ENCODE results near the gene UBE4A.

The UBE4A gene

DNA sequence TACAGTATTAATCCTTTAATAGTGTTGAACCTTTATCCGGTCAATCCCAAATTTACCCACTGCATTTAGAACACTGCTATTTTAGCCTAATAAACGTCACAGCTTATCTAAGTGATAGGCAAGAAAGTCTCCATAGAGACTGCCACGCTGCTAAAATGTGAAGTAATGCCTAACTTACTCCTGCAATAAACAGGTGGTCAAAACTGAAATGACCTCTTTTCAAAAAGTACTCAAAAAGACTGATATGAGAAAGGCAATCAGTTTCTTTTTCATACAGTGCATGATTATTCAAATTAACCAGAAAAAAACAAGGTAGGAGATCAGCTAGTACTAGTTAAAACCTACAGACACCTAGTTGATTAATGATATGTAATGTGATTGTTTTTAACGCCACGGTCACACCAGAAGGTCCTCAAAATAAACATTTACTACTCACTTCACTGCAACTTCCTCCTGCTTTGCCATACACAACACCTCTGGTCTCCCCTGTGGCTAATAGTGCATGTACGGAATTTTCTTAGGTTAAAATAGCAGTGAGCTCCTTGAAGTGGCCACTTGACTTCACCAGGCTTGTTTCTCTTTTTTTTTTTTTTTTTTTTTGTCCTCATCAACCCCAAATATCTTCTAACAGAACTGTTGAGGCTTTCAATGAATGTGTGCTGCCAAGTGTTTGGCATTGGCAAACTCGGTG is 50.8 kb downstream of the UBE4A start:
- Histone ChIP-seq H3K36me3 (ENCODE audit: low read length) (peaks cover 27% of the 10 kb centered on the region), H3K27ac (ENCODE audit: low read depth, low read length) (no peak overlapping the region)

GRCh38 chr11:118411530-118411929 is 52.1 kb downstream of the UBE4A start:
- H2AFZ ChIP-seq (ENCODE audit: low read depth, low read length, severe bottlenecking): no peak overlapping the region
- H4K20me1 ChIP-seq (ENCODE audit: low read depth, low read length): peaks cover 6% of the 10 kb centered on the region; the same call in 1 of the 2 replicates
- H3F3A ChIP-seq (ENCODE audit: insufficient read depth): peaks cover 12% of the 10 kb centered on the region; the same call in 1 of the 2 replicates
- H3K4me2 ChIP-seq (ENCODE audit: low read depth, low read length, poor library complexity, severe bottlenecking): no peak overlapping the region
- no peaks in the 10 kb centered on the region for H3K9me3 ChIP-seq (ENCODE audit: insufficient read depth, low read length)
- no peak for TF ChIP-seq EZH2phosphoT487 (conservative IDR thresholded peaks at IDR 0.05; ENCODE audit: low read length)
- TF ChIP-seq, protein P1, sequence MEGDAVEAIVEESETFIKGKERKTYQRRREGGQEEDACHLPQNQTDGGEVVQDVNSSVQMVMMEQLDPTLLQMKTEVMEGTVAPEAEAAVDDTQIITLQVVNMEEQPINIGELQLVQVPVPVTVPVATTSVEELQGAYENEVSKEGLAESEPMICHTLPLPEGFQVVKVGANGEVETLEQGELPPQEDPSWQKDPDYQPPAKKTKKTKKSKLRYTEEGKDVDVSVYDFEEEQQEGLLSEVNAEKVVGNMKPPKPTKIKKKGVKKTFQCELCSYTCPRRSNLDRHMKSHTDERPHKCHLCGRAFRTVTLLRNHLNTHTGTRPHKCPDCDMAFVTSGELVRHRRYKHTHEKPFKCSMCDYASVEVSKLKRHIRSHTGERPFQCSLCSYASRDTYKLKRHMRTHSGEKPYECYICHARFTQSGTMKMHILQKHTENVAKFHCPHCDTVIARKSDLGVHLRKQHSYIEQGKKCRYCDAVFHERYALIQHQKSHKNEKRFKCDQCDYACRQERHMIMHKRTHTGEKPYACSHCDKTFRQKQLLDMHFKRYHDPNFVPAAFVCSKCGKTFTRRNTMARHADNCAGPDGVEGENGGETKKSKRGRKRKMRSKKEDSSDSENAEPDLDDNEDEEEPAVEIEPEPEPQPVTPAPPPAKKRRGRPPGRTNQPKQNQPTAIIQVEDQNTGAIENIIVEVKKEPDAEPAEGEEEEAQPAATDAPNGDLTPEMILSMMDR (IDR thresholded peaks at IDR 0.05; ENCODE audit: insufficient read depth, low read length, poor library complexity, severe bottlenecking): no peak
- H3K9ac ChIP-seq (ENCODE audit: low read length): no peak overlapping the region
- H3K36me3 ChIP-seq (ENCODE audit: low read length): peaks cover 22% of the 10 kb centered on the region
- no peak overlapping the region for H3K27ac ChIP-seq (ENCODE audit: low read depth, low read length)
- H3K27me3 ChIP-seq (ENCODE audit: low read length): no peaks in the 10 kb centered on the region
- peaks cover 27% of the 10 kb centered on the region for H3K79me2 ChIP-seq (ENCODE audit: insufficient read depth, low read length)
- no peaks in the 10 kb centered on the region for H3K9me2 ChIP-seq (replicated peaks; ENCODE audit: insufficient read depth, low read length)
- H3K4me3 ChIP-seq (ENCODE audit: insufficient read depth, low read length, poor library complexity, severe bottlenecking): no peak overlapping the region

More for the DNA sequence above, 50.8 kb downstream of the UBE4A start:
- H3K79me2 ChIP-seq (ENCODE audit: insufficient read depth, low read length): peaks cover 40% of the 10 kb centered on the region
- H3K9me3 ChIP-seq (ENCODE audit: insufficient read depth, low read length): no peaks in the 10 kb centered on the region
- H3K27me3 ChIP-seq (ENCODE audit: low read length): no peaks in the 10 kb centered on the region
- peaks cover 9% of the 10 kb centered on the region for H4K20me1 ChIP-seq (ENCODE audit: low read depth, low read length)
- peaks cover 12% of the 10 kb centered on the region; the same call in 1 of the 2 replicates for H3F3A ChIP-seq (ENCODE audit: insufficient read depth)
- H3K9me2 ChIP-seq (replicated peaks; ENCODE audit: insufficient read depth, low read length): no peaks in the 10 kb centered on the region
- TF ChIP-seq, protein P1 (IDR thresholded peaks at IDR 0.05; ENCODE audit: insufficient read depth, low read length, poor library complexity, severe bottlenecking): no peak
- TF ChIP-seq EZH2phosphoT487 (conservative IDR thresholded peaks at IDR 0.05; ENCODE audit: low read length): no peak
- H3K9ac ChIP-seq (ENCODE audit: low read length): no peak overlapping the region
- H3K4me2 ChIP-seq (ENCODE audit: low read depth, low read length, poor library complexity, severe bottlenecking): no peak overlapping the region
- H3K4me3 ChIP-seq (ENCODE audit: insufficient read depth, low read length, poor library complexity, severe bottlenecking): no peak overlapping the region
- H2AFZ ChIP-seq (ENCODE audit: low read depth, low read length, severe bottlenecking): no peak overlapping the region

DNA sequence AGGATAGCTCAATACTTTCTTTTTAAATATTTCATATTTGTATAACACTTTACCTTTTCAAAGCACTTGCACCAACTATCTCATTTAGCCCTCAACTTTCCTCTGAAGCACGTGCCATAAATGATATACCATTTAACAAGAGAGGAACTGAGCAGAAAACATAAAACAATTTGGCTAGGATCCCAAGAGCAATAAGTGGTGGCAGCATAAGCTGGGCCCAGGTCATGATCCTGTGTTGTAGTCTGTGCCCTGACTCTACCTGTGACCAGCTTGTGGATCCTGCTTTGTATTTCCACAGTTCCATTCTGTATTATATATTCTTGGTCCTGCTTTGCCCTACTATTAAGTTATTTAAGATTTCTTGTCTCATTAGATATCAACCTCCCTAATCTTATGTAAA is 53.5 kb downstream of the UBE4A start:
- Histone ChIP-seq H2AFZ (ENCODE audit: low read depth, low read length, severe bottlenecking) (no peak overlapping the region), H4K20me1 (ENCODE audit: low read depth, low read length) (peaks cover 6% of the 10 kb centered on the region; the same call in 1 of the 2 replicates), H3K9me3 (ENCODE audit: insufficient read depth, low read length) (no peaks in the 10 kb centered on the region), H3K4me2 (ENCODE audit: low read depth, low read length, poor library complexity, severe bottlenecking) (no peak overlapping the region), H3K27me3 (ENCODE audit: low read length) (no peaks in the 10 kb centered on the region), H3K9ac (ENCODE audit: low read length) (no peak overlapping the region), H3F3A (ENCODE audit: insufficient read depth) (peaks cover 12% of the 10 kb centered on the region; the same call in 1 of the 2 replicates), H3K36me3 (ENCODE audit: low read length) (peaks cover 12% of the 10 kb centered on the region), H3K79me2 (ENCODE audit: insufficient read depth, low read length) (peaks cover 15% of the 10 kb centered on the region; the same call in 1 of the 2 replicates), H3K9me2 (replicated peaks; ENCODE audit: insufficient read depth, low read length) (no peaks in the 10 kb centered on the region), H3K27ac (ENCODE audit: low read depth, low read length) (no peak overlapping the region), H3K4me3 (ENCODE audit: insufficient read depth, low read length, poor library complexity, severe bottlenecking) (no peak overlapping the region)
- TF ChIP-seq, protein P1 (IDR thresholded peaks at IDR 0.05; ENCODE audit: insufficient read depth, low read length, poor library complexity, severe bottlenecking): no peak
- no peak for TF ChIP-seq EZH2phosphoT487 (conservative IDR thresholded peaks at IDR 0.05; ENCODE audit: low read length)

All from SU-DHL-6 (cell line).